ENCODE measurements around the gene SUGCT.

DNA sequence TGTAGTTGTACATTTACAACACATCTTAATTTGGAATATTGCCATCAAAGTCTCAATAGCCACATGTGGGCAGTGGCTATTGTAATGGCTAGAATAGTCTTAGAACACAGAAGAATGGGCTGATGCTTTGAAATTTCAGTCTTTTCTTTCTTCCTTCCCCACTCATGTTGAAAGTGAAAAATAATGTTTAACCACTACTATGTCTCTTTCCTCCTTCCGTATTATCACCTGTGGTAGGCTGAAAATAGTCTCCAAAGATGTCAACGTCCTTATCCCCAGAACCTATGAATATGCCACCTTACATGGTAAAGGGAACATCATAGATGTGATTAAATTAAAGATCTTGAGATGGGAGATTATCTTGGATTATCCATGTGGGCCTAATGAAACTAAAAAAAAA, 154.0 kb downstream of the SUGCT start:
- TF ChIP-seq, protein P1, sequence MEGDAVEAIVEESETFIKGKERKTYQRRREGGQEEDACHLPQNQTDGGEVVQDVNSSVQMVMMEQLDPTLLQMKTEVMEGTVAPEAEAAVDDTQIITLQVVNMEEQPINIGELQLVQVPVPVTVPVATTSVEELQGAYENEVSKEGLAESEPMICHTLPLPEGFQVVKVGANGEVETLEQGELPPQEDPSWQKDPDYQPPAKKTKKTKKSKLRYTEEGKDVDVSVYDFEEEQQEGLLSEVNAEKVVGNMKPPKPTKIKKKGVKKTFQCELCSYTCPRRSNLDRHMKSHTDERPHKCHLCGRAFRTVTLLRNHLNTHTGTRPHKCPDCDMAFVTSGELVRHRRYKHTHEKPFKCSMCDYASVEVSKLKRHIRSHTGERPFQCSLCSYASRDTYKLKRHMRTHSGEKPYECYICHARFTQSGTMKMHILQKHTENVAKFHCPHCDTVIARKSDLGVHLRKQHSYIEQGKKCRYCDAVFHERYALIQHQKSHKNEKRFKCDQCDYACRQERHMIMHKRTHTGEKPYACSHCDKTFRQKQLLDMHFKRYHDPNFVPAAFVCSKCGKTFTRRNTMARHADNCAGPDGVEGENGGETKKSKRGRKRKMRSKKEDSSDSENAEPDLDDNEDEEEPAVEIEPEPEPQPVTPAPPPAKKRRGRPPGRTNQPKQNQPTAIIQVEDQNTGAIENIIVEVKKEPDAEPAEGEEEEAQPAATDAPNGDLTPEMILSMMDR (IDR thresholded peaks at IDR 0.05; ENCODE audit: low read depth, low read length) = no peak
- TF ChIP-seq EZH2phosphoT487 (IDR thresholded peaks at IDR 0.05; ENCODE audit: low read depth) = no peak
